Activated T-cell treated with anti-CD3 and anti-CD28 coated beads, Interleukin-2, amount 50 U/mL, for 48 hours (primary cell): ENCODE results near the gene SVIL.
"Not testable (repeated sequence)": the region's sequence is repeated elsewhere in the genome, so short reads cannot be mapped to it uniquely, and the experiment has no call there.

Source experiments
- DNase-seq, 2 experiments: peaks; one replicate each; pipeline ENCODE4 v3.0.0-alpha.2; 2020

The SVIL gene

GRCh38 chr10:29443745-29444523, 190.8 kb downstream of the SVIL start:
- no peak for DNase-seq

DNA sequence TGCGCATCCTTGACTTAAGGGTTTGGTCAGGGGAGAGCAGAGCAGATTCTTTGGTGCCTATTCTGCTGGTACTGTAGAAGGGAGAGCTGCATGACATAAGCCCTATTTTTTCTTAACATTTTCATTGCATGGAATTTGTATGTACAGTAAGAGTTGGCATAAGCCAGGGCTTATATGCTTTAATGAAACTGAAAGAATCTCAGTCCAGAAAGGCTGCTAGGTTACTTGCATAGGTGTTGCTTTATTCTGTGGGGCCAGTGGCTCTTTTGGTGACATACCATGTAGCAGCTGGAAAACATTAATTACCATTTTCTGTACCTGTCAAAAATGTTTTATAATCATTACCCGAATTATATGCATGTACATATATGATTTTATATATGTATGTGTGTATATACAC, 193.8 kb downstream of the SVIL start:
- DNase-seq: no peak

- DNase-seq: not testable (repeated sequence)
Observed at GRCh38 chr10:29439005-29439404, 195.8 kb downstream of the SVIL start.

GRCh38 chr10:29438271-29438670, 196.5 kb downstream of the SVIL start:
- DNase-seq: no peak

DNA sequence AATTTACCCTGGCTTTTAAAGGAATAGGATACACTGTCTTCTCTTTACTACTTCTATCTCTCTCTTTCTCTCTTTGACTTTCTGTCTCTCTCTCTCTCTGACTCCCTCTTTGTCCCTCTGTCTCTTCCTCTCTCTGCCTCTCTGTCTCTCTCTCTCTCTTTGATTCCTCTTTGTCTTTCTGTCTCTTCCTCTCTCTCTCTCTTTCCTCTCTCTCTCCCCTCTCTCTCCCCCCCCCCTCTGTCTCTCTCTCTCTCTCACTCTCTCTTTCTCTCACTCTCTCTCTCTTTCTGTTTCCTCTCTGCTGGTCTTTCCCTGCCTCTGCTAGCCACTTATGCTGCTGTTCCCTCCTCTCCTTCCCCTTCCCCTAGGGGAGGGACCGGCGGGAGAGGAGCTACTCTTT, 196.9 kb downstream of the SVIL start:
- no peak for DNase-seq

DNA sequence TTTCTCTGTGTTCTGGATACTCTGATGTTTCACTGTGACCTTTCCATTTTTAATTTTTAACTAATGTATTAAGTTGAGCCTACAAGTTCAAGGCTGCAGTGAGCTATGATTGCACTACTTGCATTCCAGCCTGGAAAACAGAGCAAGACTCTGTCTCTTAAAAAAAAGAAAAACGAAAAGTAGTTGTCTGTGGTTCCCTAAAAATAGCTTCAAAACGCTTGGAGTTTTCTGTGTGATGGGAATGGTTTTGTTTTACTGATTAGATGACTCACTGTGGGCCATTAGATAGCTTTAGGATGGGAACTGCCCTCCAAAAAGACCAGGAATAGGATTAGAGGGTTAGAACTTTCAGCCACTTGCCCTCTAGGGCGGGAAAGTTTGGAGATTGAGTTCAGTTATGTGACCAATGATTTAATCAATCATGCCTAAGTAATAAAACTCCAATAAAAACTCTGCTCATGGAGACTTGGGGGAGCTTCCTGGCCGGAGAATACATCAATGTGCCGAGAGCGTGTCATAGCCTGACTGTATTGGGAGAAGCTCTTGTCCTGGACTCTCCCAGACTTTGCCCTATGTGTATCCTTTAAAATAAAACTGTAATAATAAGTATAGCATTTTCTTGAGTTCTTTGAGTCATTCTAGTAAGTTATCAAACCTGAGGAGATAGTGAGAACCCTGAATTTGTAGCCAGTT, 198.8 kb downstream of the SVIL start:
- no peak for DNase-seq

DNA sequence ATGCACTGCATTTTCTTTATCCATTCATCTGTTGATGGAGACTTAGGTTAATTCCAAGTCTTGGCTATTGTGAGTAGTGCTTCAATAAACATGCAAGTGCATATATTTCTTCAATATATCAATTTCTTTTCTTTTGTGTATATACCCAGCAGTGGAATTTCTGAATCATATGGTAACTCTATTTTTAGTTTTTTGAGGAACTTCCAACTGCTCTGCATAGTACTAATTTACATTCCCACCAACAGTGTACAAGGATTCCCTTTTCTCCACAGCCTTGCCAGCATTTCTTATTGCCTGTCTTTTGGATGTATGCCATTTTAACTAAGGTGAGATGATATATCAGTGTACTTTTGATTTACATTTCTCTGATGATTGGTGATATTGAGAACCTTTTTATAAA, 200.7 kb downstream of the SVIL start:
- DNase-seq: no peak

DNA sequence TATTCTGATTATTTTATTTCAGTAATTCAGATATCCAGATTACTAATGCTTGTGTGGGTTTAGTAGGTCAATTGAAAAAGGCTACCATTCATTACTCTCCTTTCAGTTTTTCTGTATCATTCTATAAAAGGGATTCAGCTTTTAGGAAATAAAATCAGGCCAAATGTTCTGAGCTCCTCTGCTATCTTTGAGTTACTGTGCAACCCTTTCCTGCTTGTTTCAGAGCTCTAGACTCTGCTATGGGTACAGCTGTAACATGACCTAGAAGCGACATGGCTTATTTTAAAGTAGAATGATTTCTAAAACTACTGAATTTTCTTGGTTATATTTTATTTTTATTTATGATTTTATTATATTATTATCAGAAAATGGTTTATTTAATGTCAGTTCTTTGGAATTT, 203.1 kb downstream of the SVIL start:
- DNase-seq: no peak

- no peak for DNase-seq
Observed at GRCh38 chr10:29430101-29430500, 204.7 kb downstream of the SVIL start.

DNA sequence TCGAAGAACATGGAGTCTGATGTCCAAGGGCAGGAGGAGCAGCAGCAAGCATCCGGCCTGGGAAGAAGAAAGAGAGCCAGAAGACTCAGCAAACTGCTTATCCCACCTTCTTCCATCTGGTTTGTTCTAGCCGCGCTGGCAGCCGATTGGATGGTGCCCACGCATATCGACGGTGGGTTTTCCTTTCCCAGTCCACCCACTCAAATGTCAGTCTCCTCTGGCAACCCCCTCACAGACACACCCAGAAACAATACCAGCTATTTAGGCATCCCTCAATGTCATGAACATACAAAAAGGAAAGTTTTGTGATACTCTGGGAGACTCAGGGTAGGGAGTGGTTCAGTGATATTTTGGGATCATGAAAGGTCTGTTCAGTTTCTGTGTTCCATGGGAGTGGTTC, 206.3 kb downstream of the SVIL start:
- no peak for DNase-seq

- DNase-seq: no peak
Observed at GRCh38 chr10:29427667-29428066, 207.1 kb downstream of the SVIL start.

DNA sequence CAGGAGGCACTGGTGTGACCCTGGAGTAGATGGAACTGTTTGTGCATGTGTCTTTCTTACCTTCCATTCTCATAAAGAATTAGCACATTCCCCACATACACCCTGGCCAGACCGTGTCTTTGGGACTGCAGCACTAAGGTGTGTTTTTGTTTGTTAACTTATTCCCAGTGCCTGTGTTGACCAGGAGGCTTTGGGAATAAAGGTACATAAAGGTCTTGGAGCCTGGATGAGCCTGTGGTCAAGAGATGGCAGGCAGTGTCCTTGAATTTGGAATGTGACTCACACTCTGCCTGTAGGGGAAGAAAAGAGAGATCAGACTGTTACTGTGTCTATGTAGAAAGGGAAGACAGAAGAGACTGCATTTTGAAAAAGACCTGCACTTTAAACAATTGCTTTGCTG, 208.4 kb downstream of the SVIL start:
- no peak for DNase-seq

DNA sequence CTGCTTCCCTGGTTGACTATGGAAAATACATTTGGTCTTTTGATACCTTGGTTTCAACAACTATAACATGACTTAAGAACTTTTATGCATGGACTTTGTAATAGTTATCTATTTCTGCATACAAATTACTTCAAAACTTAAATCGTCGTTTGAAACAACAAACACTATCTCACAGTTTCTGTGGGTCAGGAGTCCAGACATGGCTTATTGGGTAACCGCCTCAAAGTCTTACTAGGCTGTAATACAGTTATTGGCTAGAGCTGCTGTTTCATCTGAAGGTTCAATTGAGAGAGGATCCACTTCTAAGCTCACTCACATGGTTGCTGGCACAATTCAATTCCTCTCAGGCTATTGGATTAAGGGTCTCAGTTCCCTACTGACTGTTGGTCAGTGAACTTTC, 210.8 kb downstream of the SVIL start:
- no peak for DNase-seq

DNA sequence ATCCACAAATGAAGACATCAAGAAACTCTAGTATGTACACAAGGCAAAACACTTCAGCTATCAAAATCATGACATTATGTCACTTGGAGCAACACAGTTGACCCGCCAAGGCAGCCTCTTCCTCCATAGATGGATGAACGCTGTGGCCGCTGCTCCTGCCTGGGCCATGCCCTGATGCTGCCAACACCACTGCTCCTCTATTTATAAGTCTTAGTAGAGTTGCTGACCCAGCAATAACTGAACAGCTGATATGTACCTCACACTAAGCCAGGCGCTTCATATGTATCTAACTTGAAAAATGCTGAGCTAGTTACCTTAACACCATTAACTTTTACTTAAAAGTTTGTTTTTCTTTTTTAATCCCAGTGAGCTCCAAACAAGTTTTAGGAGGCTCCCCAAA, 214.0 kb downstream of the SVIL start:
- DNase-seq: no peak

GRCh38 chr10:29417324-29417723, 217.4 kb downstream of the SVIL start:
- no peak for DNase-seq

- no peak for DNase-seq
Observed at GRCh38 chr10:29415876-29416275, 218.9 kb downstream of the SVIL start.

DNA sequence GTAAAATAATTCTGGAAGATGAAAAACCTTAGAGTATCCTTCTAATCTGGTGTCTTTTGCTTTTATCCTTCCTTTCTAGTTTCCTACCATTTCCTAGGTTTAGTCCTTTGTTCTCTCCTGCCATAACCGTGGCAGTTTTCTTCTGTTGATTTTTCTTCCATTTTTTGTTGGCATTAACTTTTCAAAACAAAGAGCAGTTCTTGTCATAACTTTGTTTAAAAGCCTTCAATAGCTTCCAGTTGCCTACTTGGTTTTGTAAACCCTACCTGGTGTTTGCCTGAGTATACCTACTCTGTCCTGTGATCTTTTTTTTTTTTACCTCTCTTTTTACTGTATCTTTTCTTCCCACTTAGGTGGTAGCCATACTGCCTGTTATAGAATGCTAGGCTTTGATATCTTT, 220.3 kb downstream of the SVIL start:
- no peak for DNase-seq

DNA sequence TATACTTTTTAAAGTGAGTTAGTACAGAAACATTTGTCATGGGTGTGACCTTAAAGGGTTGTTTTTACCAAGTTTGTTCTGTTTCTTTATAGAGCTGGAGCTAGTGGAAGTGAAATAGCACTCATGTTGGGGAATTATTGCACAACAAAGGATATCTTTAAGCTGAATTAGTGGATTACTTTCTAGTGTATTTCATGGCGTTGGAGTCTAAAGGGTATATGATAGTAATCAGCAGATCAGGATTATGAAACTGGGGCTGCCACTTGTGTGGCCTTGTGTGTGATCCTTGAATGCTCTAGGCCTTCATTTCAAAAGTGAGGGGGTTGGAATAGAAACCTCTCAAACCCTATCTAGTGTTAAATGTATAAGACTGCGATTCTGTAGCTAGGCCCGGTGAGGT, 222.3 kb downstream of the SVIL start:
- no peak for DNase-seq

DNA sequence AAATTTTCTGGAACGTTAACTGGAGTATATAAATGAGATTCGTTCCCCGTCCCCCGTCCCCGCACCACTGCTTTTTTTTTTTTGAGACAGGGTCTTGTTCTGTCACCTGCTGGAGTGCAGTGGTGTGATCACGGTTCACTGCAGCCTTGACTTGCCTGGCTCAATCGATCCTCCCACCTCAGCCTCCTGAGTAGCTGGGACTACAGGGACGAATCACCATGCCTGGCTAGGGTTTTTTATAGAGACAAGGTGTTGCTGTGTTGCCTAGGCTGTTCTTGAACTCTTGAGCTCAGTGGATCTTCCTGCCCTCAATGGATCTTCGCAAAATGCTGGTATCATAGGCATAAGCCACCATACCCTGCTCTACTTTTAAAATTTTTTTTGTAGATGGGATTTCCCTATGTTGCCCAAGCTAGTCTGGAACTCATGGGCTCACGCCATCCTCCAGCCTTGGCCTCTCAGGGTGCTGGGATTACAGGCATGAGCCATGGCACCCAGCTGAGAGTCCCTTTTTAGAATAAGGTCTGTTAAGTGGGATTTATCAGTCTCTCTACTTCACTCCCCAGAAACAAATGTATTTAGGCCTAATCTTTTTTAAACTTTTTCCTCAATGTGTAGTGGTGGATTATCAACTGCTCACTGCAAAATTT, 223.0 kb downstream of the SVIL start:
- no peak for DNase-seq

- DNase-seq: peak; percentile 64 to 69
Observed at GRCh38 chr10:29409241-29410054, 225.3 kb downstream of the SVIL start.

DNA sequence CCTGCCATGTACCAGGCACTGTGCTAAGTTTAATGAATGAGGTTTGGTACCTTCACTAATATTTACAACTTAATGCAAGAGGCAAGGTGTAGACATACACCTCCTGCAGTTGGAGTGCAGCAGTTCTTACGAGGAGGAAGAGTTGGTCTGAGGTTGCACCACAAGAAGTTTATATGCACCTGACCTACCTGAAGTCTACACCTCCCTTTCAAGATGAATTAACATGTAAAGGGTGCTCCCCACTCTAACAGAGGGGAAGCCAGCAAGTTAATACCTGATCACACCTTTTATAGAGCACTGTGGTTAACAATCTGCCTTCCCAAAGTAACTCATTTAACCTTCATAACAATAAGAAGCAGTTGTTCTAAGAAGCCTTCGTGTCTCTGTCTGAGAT, 225.9 kb downstream of the SVIL start:
- DNase-seq: no peak
